CD4-positive, CD25-positive, alpha-beta regulatory T cell (primary cell): ENCODE results near the gene CABLES1. TPM values are rescaled to one million over a fixed set of nuclear protein-coding genes. Genes with fewer than 3 reads are reported as not detected.
"Not testable (repeated sequence)": the region's sequence is repeated elsewhere in the genome, so short reads cannot be mapped to it uniquely, and the experiment has no call there.

ENCODE experiments used
- ATAC-seq, 2 donors: fragments of 150-1000 bp; cut with Tn5 transposase; one replicate each; pipeline ENCODE4 v1.10.0; 2021; ENCODE audit warnings: low read depth in 2 of 2, moderate number of reproducible peaks in 2 of 2, moderate library complexity in 1 of 2
- DNase-seq, 3 donors: peaks; one replicate each; pipeline versions ENCODE4 v3.0.0 to v3.0.0-alpha.2; 2012 to 2022; ENCODE audit warnings: mixed read lengths in 1 of 3
- H3K27ac ChIP-seq: one replicate; pipeline ENCODE4 v1.7.0; 2013; ENCODE audit warnings: mild to moderate bottlenecking, low read length; ENCODE audit not compliant: insufficient read depth, poor library complexity, severe bottlenecking
- H3K27me3 ChIP-seq: one replicate; pipeline ENCODE4 v1.7.0; 2013; ENCODE audit warnings: low read length; ENCODE audit not compliant: control insufficient read depth, insufficient read depth
- H3K36me3 ChIP-seq: one replicate; pipeline ENCODE4 v1.7.0; 2013; ENCODE audit warnings: mild to moderate bottlenecking, low read length, moderate library complexity; ENCODE audit not compliant: control insufficient read depth, insufficient read depth
- H3K4me1 ChIP-seq: 2 replicates; pipeline ENCODE4 v1.7.0; 2013; ENCODE audit warnings: mild to moderate bottlenecking, low read length; ENCODE audit not compliant: insufficient read depth, control insufficient read depth, poor library complexity, severe bottlenecking
- H3K4me3 ChIP-seq: one replicate; pipeline ENCODE4 v1.7.0; 2013; ENCODE audit warnings: low read depth, mild to moderate bottlenecking, low read length, moderate library complexity
- H3K9me3 ChIP-seq, 2 experiments: 1 replicate in 1 of 2; 2 replicates in 1 of 2; pipeline ENCODE4 v1.7.0; 2013; ENCODE audit warnings: low read length in 2 of 2, mild to moderate bottlenecking in 1 of 2, moderate library complexity in 1 of 2; ENCODE audit not compliant: control insufficient read depth in 2 of 2
- H3K27ac Mint-ChIP-seq, 3 donors: one replicate each; pipeline ENCODE4 v1.8.0; 2020 to 2022; ENCODE audit warnings: mild to moderate bottlenecking in 3 of 3, mixed read lengths in 3 of 3, moderate library complexity in 2 of 3
- H3K27me3 Mint-ChIP-seq: one replicate; pipeline ENCODE4 v1.8.0; 2022; ENCODE audit warnings: mild to moderate bottlenecking, mixed read lengths
- H3K36me3 Mint-ChIP-seq: one replicate; pipeline ENCODE4 v1.8.0; 2020; ENCODE audit warnings: mixed read lengths
- H3K4me1 Mint-ChIP-seq, 4 donors: one replicate each; pipeline ENCODE4 v1.8.0; 2020 to 2022; ENCODE audit warnings: mixed read lengths in 4 of 4, mild to moderate bottlenecking in 1 of 4
- H3K4me3 Mint-ChIP-seq, 4 donors: one replicate each; pipeline ENCODE4 v1.8.0; 2020 to 2022; ENCODE audit warnings: mild to moderate bottlenecking in 4 of 4, mixed read lengths in 4 of 4, moderate library complexity in 3 of 4
- H3K9me3 Mint-ChIP-seq, 7 donors: one replicate each; pipeline ENCODE4 v1.8.0; 2020 to 2022; ENCODE audit warnings: mixed read lengths in 7 of 7, mild to moderate bottlenecking in 3 of 7, moderate library complexity in 2 of 7
- polyA plus RNA-seq, 4 donors: library from polyadenylated mRNA; unstranded; fragments of 300-500 nt; fragmentation: Illumina TruSeq; gene quantifications; one replicate each; pipeline ENCODE4 v1.2.3, GENCODE V29; 2021
- total RNA-seq: library from RNA; stranded (reverse); gene quantifications from one replicate; pipeline ENCODE4 v1.2.3, GENCODE V29; 2022

CABLES1 gene
- total and polyA plus RNA-seq, 5 donors from 2014 or later: 0.46 to 5.4 TPM; not detected in 3

GRCh38 chr18:23105030-23105429 lies 30.3 kb upstream of the CABLES1 start:
- H3K4me3 ChIP-seq: no peak overlapping the region
- Mint-ChIP-seq H3K4me1 (no peaks in the 10 kb centered on the region), H3K36me3 (no peaks in the 10 kb centered on the region), H3K4me3 (no peak overlapping the region), H3K9me3 (peaks cover 0 to 3% (median 0%) of the 10 kb centered on the region in 7 donors), H3K27ac (no peak overlapping the region), H3K27me3 (peaks cover 14% of the 10 kb centered on the region)
- DNase-seq (no peak), ATAC-seq (no peak)
- no peaks in the 10 kb centered on the region for H3K36me3 ChIP-seq
- no peaks in the 10 kb centered on the region for H3K9me3 ChIP-seq
- H3K4me1 ChIP-seq: no peaks in the 10 kb centered on the region
- no peaks in the 10 kb centered on the region for H3K27me3 ChIP-seq
- no peak overlapping the region for H3K27ac ChIP-seq

GRCh38 chr18:23105581-23106219 lies 29.6 kb upstream of the CABLES1 start:
- peak overlapping the region in 1 of 3 donors; percentile 48 for H3K27ac Mint-ChIP-seq
- peaks cover 0 to 5% (median 0%) of the 10 kb centered on the region in 7 donors for H3K9me3 Mint-ChIP-seq
- H3K36me3 ChIP-seq: no peaks in the 10 kb centered on the region
- H3K9me3 ChIP-seq: no peaks in the 10 kb centered on the region
- H3K4me1 Mint-ChIP-seq: no peaks in the 10 kb centered on the region
- no peaks in the 10 kb centered on the region for H3K27me3 ChIP-seq
- H3K27ac ChIP-seq: no peak overlapping the region
- DNase-seq (no peak), ATAC-seq (no peak)
- peaks cover 14% of the 10 kb centered on the region for H3K27me3 Mint-ChIP-seq
- no peak overlapping the region for H3K4me3 Mint-ChIP-seq
- H3K4me1 ChIP-seq: no peaks in the 10 kb centered on the region
- no peaks in the 10 kb centered on the region for H3K36me3 Mint-ChIP-seq
- no peak overlapping the region for H3K4me3 ChIP-seq

GRCh38 chr18:23106575-23106974 lies 28.7 kb upstream of the CABLES1 start:
- Histone ChIP-seq H3K4me1 (no peaks in the 10 kb centered on the region), H3K9me3 (no peaks in the 10 kb centered on the region), H3K27ac (no peak overlapping the region), H3K36me3 (no peaks in the 10 kb centered on the region), H3K27me3 (no peaks in the 10 kb centered on the region), H3K4me3 (no peak overlapping the region)
- Mint-ChIP-seq H3K27me3 (peaks cover 13% of the 10 kb centered on the region), H3K4me3 (no peak overlapping the region), H3K27ac (peak overlapping the region in 2 of 3 donors; percentile 7 to 48), H3K4me1 (no peaks in the 10 kb centered on the region), H3K36me3 (no peaks in the 10 kb centered on the region), H3K9me3 (peaks cover 0 to 8% (median 0%) of the 10 kb centered on the region in 7 donors)
- ATAC-seq (no peak), DNase-seq (no peak)

DNA sequence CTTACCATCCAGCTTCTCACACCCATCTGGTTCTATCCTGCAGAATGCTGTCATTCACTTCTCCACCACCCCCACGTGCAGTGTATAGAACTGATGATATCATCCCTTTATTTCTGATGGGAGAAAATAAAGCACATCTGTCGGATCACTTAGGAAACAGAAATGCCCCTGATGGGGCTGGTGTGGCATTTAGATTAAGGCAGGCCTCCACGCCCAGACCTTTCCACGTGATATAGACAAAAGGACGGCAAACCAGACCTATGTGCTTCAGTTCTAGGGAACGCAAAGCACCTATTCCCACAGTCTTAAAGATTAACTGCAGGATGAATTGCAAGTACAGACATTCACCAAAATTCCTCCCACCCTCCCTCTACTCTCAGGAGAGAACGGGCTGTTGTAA lies 27.6 kb upstream of the CABLES1 start:
- ATAC-seq: no peak
- Histone ChIP-seq H3K27ac (no peak overlapping the region), H3K36me3 (no peaks in the 10 kb centered on the region), H3K4me1 (no peaks in the 10 kb centered on the region), H3K27me3 (no peaks in the 10 kb centered on the region), H3K4me3 (no peak overlapping the region), H3K9me3 (peaks cover 0 to 6% of the 10 kb centered on the region in 2 experiments)
- H3K4me1 Mint-ChIP-seq: no peaks in the 10 kb centered on the region
- H3K27me3 Mint-ChIP-seq: peaks cover 8% of the 10 kb centered on the region
- H3K9me3 Mint-ChIP-seq: peaks cover 0 to 8% (median 0%) of the 10 kb centered on the region in 7 donors
- H3K36me3 Mint-ChIP-seq: no peaks in the 10 kb centered on the region
- H3K27ac Mint-ChIP-seq: no peak overlapping the region
- H3K4me3 Mint-ChIP-seq: no peak overlapping the region
- no peak for DNase-seq

- DNase-seq (no peak), ATAC-seq (no peak)
- Mint-ChIP-seq H3K27ac (no peak overlapping the region), H3K36me3 (no peaks in the 10 kb centered on the region), H3K27me3 (peaks cover 8% of the 10 kb centered on the region), H3K4me3 (no peak overlapping the region), H3K4me1 (peaks cover 0 to 2% (median under 1%) of the 10 kb centered on the region in 4 donors), H3K9me3 (peaks cover 0 to 8% (median 0%) of the 10 kb centered on the region in 7 donors)
- Histone ChIP-seq H3K27me3 (no peaks in the 10 kb centered on the region), H3K4me1 (no peaks in the 10 kb centered on the region), H3K36me3 (no peaks in the 10 kb centered on the region), H3K4me3 (no peak overlapping the region), H3K27ac (no peak overlapping the region), H3K9me3 (peaks cover 0 to 6% of the 10 kb centered on the region in 2 experiments)
These were observed 26.8 kb upstream of the CABLES1 start for GRCh38 chr18:23108496-23108895.

GRCh38 chr18:23109163-23109562 lies 26.1 kb upstream of the CABLES1 start:
- not testable (repeated sequence) for H3K4me1 Mint-ChIP-seq, H3K9me3 ChIP-seq, H3K4me3 ChIP-seq, ATAC-seq, H3K9me3 Mint-ChIP-seq, H3K36me3 Mint-ChIP-seq, H3K36me3 ChIP-seq, H3K27ac ChIP-seq, H3K4me1 ChIP-seq, H3K4me3 Mint-ChIP-seq, DNase-seq, H3K27me3 ChIP-seq, H3K27ac Mint-ChIP-seq
- peaks cover 12% of the 10 kb centered on the region for H3K27me3 Mint-ChIP-seq

DNA sequence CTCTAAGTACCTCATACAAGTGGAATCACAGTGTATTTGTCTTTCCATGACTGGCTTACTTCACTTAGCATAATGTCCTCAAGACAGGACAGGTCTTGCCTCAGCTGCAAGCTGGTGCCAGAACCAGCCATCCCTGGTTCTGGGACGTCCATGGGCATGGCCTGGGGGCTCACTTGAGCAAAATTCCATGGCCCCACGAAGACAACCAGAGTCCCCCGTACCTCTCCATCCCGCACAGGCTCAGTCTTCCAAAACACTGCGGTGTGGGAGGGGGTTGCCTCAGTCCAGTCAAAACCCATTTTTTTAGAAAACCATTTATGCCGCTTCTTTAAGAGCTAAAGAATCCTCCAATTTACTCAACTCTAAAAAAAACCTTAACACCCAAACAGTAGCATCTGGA lies 21.7 kb upstream of the CABLES1 start:
- H3K27me3 ChIP-seq: no peaks in the 10 kb centered on the region
- H3K9me3 ChIP-seq: peaks cover 0 to 6% of the 10 kb centered on the region in 2 experiments
- Mint-ChIP-seq H3K27me3 (peaks cover 19% of the 10 kb centered on the region), H3K27ac (peak overlapping the region in 1 of 3 donors; percentile 81), H3K4me1 (peaks cover 10 to 22% (median 20%) of the 10 kb centered on the region in 4 donors), H3K36me3 (no peaks in the 10 kb centered on the region), H3K4me3 (no peak overlapping the region), H3K9me3 (peaks cover 0 to 6% (median 0%) of the 10 kb centered on the region in 7 donors)
- H3K36me3 ChIP-seq: no peaks in the 10 kb centered on the region
- ATAC-seq: no peak
- H3K4me1 ChIP-seq: no peaks in the 10 kb centered on the region
- no peak overlapping the region for H3K27ac ChIP-seq
- no peak overlapping the region for H3K4me3 ChIP-seq
- no peak for DNase-seq
